KMS-11 (cell line): Measurements from ENCODE around the gene CD19.
A peak's percentile ranks its signal among the peaks of the same experiment; 100 is the strongest.
"Not testable (repeated sequence)": the region's sequence is repeated elsewhere in the genome, so short reads cannot be mapped to it uniquely, and the experiment has no call there.

ENCODE experiments used
- H2AFZ ChIP-seq: fragments of 200-600 bp; sonication (generic); 2 replicates; pipeline ENCODE4 v1.6.1; 2016; ENCODE audit warnings: antibody characterized with exemption, mixed run types, low read depth
- H3K27ac ChIP-seq: fragments of 200-600 bp; sonication (generic); 2 replicates; pipeline ENCODE4 v1.6.1; 2016; ENCODE audit warnings: mild to moderate bottlenecking, mixed run types
- H3K27me3 ChIP-seq: fragments of 200-600 bp; sonication (generic); 2 replicates; pipeline ENCODE4 v1.6.1; 2017; ENCODE audit warnings: mild to moderate bottlenecking, low read depth, mixed run types, moderate library complexity; ENCODE audit not compliant: insufficient read depth
- H3K36me3 ChIP-seq: fragments of 200-600 bp; sonication (generic); 2 replicates; pipeline ENCODE4 v1.6.1; 2017; ENCODE audit warnings: mild to moderate bottlenecking, mixed run types; ENCODE audit not compliant: insufficient read depth
- H3K4me1 ChIP-seq: fragments of 200-600 bp; sonication (generic); 2 replicates; pipeline ENCODE4 v1.6.1; 2016; ENCODE audit warnings: mild to moderate bottlenecking, low read depth, mixed run types; ENCODE audit not compliant: poor library complexity, severe bottlenecking
- H3K4me2 ChIP-seq: fragments of 200-600 bp; sonication (generic); 2 replicates; pipeline ENCODE4 v1.7.0; 2016; ENCODE audit warnings: mild to moderate bottlenecking, mixed run types
- H3K4me3 ChIP-seq: fragments of 200-600 bp; sonication (generic); IDR thresholded peaks from 2 replicates; pipeline ENCODE4 v1.6.1; 2017; ENCODE audit warnings: low read depth, low read length, mixed read lengths; ENCODE audit not compliant: insufficient read depth
- H3K79me2 ChIP-seq: fragments of 200-600 bp; sonication (generic); 2 replicates; pipeline ENCODE4 v1.6.1; 2016; ENCODE audit warnings: low read depth, mixed run types; ENCODE audit not compliant: insufficient read depth
- H3K9ac ChIP-seq: fragments of 200-600 bp; sonication (generic); 2 replicates; pipeline ENCODE4 v1.6.1; 2016; ENCODE audit warnings: mild to moderate bottlenecking, mixed run types
- H4K20me1 ChIP-seq: fragments of 200-600 bp; sonication (generic); 2 replicates; pipeline ENCODE4 v1.6.1; 2016; ENCODE audit warnings: mild to moderate bottlenecking, mixed run types; ENCODE audit not compliant: insufficient read depth
- CTCF ChIP-seq: fragments of 200-600 bp; sonication (generic); conservative IDR thresholded peaks from 2 replicates; pipeline ENCODE4 v1.6.1; 2017; ENCODE audit warnings: low read depth, mild to moderate bottlenecking, antibody characterized with exemption, low read length, moderate library complexity, mixed read lengths

CD19 gene

GRCh38 chr16:28975158-28975599 is 43.4 kb downstream of the CD19 start:
- H3K9ac ChIP-seq: peak overlapping the region; percentile 72; the same call in 1 of the 2 replicates
- no peaks in the 10 kb centered on the region for H3K36me3 ChIP-seq
- H3K27ac ChIP-seq: no peak overlapping the region
- no peaks in the 10 kb centered on the region for H3K27me3 ChIP-seq
- no peaks in the 10 kb centered on the region for H3K79me2 ChIP-seq
- no peak for TF ChIP-seq CTCF
- no peaks in the 10 kb centered on the region for H4K20me1 ChIP-seq
- peak overlapping the region; percentile 18 for H3K4me3 ChIP-seq
- peak overlapping the region; percentile 88 for H3K4me2 ChIP-seq
- H3K4me1 ChIP-seq: peaks cover 14% of the 10 kb centered on the region
- peak overlapping the region; percentile 92 for H2AFZ ChIP-seq

- no peaks in the 10 kb centered on the region for H4K20me1 ChIP-seq
- H3K79me2 ChIP-seq: no peaks in the 10 kb centered on the region
- H3K27me3 ChIP-seq: no peaks in the 10 kb centered on the region
- no peak overlapping the region for H3K4me2 ChIP-seq
- H3K36me3 ChIP-seq: no peaks in the 10 kb centered on the region
- H2AFZ ChIP-seq: no peak overlapping the region
- H3K4me3 ChIP-seq: no peak overlapping the region
- peak; percentile 79 for TF ChIP-seq CTCF
- no peak overlapping the region for H3K27ac ChIP-seq
- H3K4me1 ChIP-seq: peaks cover 14% of the 10 kb centered on the region
- H3K9ac ChIP-seq: no peak overlapping the region
Measured at GRCh38 chr16:28977703-28978662, 46.2 kb downstream of the CD19 start.

- H3K27ac ChIP-seq, H3K27me3 ChIP-seq, H3K36me3 ChIP-seq, H3K4me2 ChIP-seq, H2AFZ ChIP-seq, H3K9ac ChIP-seq, H4K20me1 ChIP-seq, H3K4me3 ChIP-seq, H3K79me2 ChIP-seq: not testable (repeated sequence)
- peaks cover 19% of the 10 kb centered on the region for H3K4me1 ChIP-seq
Measured at GRCh38 chr16:28980330-28980729, 48.6 kb downstream of the CD19 start.

DNA sequence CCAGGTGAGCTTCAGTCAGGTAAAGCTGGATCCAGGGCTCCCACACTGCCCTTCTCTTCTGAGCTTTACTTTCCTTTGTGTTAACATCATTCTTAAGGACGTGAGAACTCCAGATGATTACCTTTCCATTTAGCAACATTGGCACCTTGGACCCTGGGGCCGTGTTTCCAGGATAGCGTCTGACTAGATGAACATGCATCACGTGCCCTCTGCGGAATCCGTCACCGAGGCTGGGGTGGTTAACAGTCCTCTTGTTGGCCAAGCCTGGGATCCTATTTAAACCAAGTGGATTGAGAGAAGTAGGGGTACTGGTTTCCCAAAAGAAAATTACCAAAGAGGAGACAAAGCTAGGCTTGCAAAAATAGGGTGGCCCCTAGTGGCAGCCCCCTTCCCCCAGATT is 49.2 kb downstream of the CD19 start:
- H4K20me1 ChIP-seq: no peaks in the 10 kb centered on the region
- TF ChIP-seq CTCF: no peak
- no peaks in the 10 kb centered on the region; the same call in 1 of the 2 replicates for H3K79me2 ChIP-seq
- H3K9ac ChIP-seq: no peak overlapping the region
- no peak overlapping the region for H2AFZ ChIP-seq
- no peaks in the 10 kb centered on the region for H3K36me3 ChIP-seq
- H3K27ac ChIP-seq: no peak overlapping the region
- no peaks in the 10 kb centered on the region for H3K27me3 ChIP-seq
- no peak overlapping the region for H3K4me3 ChIP-seq
- no peak overlapping the region for H3K4me2 ChIP-seq
- peaks cover 20% of the 10 kb centered on the region for H3K4me1 ChIP-seq

DNA sequence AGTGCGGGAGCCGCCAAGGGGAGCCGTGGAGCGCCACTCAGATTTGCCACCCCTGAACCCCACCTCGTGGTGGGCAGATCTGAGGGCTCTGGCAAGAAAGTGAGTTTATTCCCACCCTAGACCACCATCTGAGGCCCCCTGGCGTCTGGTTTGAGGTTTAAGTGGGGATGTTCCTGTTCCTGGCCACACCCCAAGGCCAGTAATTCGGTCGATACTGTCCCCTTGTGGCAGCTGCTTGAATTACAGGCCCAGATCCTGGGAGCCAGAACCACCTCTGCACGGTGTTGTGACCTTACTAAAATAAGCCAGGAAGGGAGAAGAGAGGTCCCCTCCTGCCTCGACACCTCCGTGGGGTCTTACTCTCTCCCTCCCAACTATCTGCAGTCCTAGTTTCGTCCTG is 49.7 kb downstream of the CD19 start:
- H3K79me2 ChIP-seq: no peaks in the 10 kb centered on the region; the same call in 1 of the 2 replicates
- no peaks in the 10 kb centered on the region for H4K20me1 ChIP-seq
- no peaks in the 10 kb centered on the region for H3K36me3 ChIP-seq
- H3K27ac ChIP-seq: no peak overlapping the region
- no peak overlapping the region for H3K9ac ChIP-seq
- no peak overlapping the region for H3K4me2 ChIP-seq
- no peak overlapping the region for H3K4me3 ChIP-seq
- no peak overlapping the region for H2AFZ ChIP-seq
- peak; percentile 94 for TF ChIP-seq CTCF
- H3K27me3 ChIP-seq: no peaks in the 10 kb centered on the region
- peaks cover 20% of the 10 kb centered on the region for H3K4me1 ChIP-seq
